GM21528 (cell line): ENCODE results near the gene BRIP1.
"Not testable (repeated sequence)": the region's sequence is repeated elsewhere in the genome, so short reads cannot be mapped to it uniquely, and the experiment has no call there.

Experiments used
- ATAC-seq: cut with Tn5 transposase; IDR thresholded peaks from one replicate; pipeline ENCODE4 v1.9.1; 2021; ENCODE audit warnings: mild to moderate bottlenecking, moderate library complexity; ENCODE audit not compliant: unreplicated experiment, low FRiP score

The BRIP1 gene

DNA sequence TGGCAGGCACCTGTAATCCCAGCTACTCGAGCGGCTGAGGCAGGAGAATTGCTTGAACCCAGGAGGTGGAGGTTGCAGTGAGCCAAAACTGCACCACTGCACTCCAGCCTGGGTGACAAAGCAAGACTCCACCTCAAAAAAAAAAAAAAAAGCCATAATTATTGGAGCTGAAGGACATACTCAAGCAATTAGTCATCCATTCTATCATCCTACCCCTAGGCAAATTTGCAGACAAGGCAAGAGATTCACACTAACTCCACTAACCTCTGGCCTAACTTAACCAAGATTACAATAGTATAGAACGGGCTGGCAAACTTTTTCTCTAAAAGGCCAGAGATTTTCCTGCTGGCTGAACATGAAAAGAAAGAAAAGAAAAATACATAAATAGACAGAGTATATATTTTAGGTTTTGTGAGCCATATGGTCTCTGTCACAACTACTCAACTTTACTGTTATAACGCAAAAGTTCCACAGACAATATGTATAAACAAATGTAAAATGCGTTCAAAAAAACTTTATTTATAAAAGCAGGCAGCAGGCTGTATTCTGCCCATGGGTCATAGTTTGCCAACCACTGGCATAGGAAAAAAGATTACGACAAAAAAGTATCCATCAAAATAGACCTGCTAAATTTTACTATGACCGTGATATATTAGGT lies 29.7 kb downstream of the BRIP1 start:
- no peak for ATAC-seq

DNA sequence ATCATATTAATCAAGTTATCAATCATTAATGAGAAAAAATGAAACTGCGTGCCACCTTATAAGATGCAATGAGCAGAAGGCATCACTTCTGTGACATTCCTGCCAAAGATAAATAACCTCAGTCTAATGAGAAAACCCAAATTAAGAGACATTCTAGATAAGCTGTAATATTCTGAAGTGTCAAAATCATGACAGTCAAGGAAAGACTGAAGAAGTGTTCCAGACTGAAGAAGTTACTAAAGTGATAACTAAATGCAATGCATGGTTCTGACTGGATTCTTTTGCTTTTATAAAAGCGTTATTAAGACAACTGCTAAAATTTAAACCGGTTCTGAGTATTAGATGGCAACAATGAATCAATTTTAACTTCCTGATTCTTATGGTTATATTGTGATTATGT lies 30.9 kb downstream of the BRIP1 start:
- ATAC-seq = no peak

DNA sequence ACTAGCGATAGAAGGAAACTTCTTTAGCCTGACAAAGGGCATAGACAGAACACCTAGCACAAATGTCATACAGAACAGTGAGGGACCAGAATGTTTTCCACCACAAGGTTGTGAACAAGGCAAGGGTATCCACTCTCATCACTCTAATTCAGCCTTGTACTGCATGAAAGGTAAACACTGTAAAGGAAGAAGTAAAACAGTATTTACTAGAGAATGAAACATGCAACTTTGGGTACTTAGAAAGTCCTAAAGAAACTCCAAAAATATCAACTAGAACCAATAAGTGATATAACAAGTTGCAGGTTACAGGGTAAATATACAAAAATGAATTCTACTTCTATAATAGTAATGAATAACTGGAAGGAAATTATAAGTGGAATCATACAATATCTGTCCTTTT lies 32.2 kb downstream of the BRIP1 start:
- no peak for ATAC-seq

DNA sequence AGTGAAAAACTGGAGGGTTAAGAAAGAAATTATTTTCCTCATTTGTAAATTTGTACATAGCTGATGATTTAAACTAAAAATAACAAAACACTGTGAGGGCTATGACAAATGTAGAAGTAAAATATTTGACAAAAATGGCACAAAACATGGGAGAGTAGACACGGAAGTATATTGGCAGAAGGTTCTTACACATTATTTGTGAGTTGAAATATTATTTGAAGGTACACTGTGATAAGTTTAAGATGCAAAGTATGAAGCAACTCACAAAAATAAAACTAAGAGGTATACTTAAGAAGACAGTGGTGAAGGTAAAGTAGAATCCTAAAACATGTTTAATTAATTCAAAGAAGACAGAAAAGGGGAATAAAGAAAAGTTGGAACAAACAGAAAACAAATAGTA lies 34.6 kb downstream of the BRIP1 start:
- no peak for ATAC-seq

DNA sequence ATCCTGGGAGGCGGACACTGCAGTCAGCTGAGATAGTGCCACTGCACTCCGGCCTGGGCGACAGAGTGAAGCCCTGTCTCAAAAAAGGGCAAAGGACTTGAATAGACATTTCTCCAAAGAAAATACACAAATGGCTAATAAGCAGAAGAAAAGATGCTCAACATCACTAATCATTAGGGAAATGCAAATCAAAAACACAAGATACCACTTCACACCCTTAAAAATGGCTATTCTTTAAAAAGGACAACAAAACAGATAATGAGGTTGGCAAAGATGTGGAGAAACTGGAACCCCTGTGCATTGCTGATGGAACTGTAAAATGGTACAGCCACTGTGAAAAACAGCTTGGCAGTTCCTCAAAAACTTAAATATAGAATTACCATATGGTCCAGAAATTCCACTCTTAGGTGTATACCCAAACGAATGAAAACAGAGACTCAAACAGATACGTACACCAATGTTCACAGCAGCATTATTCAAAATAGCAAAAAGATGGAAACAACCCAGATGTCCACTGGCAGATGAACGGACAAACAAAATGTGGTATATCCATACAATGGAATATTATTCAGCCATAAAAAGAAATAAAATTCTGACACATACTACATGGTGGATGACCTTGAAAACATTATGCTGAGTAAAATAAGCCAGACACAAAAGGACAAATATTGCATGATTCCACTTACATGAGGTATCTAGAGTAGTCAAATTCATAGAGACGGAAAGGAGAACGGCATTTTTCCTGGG lies 35.5 kb downstream of the BRIP1 start:
- no peak for ATAC-seq

DNA sequence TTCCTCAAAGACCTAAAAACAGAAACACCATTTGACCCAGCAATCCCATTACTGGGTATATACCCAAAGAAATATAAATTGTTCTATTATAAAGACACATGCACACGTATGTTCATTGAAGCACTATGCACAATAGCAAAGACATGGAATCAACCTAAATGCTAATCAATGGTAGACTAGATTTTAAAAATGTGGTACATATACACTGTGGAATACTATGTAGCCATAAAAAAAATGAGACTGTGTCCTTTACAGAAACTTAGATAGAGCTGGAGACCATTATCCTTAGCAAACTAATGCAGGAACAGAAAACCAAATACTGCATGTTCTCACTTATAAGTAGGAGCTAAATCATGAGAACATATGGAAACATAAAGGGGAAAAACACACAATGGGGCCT lies 36.5 kb downstream of the BRIP1 start:
- ATAC-seq = not testable (repeated sequence)

DNA sequence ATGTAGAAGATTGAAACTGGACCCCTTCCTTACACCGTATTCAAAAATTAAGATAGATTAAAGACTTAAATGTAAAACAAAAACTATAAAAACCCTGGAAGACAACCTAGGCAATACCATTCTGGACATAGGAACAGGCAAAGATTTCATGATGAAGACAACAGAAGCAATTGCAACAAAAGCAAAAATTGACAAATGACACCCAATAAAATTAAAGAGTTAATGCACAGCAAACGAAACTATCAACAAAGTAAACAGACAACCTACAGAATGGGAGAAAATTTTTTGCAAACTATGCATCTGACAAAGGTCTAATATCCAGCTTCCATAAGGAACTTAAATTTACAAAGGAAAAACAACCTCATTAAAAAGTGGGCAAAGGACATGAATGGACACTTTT lies 37.1 kb downstream of the BRIP1 start:
- not testable (repeated sequence) for ATAC-seq

DNA sequence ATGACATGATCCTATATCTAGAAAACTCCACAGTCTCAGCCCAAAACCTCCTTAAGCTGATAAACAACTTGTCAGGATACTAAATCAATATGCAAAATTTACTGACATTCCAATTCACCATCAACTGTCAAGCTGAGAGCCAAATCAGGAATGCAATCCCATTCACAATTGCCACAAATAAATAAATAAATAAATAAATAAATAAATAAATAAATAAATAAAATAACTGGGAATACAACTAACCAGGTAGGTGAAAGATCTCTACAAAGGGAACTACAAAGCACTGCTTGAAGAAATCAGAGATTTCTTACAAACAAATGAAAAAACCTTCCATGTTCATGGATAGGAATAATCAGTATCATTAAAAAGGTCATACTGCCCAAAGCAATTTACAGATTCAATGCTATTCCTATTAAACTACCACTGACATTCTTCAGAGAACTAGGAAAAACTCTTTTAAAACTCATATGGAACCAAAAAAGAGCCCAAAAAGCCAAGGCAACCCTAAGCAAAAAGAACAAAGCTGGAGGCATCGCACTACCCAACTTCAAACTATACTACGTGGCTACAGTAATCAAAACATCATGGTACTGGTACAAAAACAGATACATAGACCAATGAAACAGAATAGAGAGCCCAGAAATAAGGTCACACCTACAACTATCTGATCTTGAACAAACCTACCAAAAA lies 37.7 kb downstream of the BRIP1 start:
- ATAC-seq = no peak

DNA sequence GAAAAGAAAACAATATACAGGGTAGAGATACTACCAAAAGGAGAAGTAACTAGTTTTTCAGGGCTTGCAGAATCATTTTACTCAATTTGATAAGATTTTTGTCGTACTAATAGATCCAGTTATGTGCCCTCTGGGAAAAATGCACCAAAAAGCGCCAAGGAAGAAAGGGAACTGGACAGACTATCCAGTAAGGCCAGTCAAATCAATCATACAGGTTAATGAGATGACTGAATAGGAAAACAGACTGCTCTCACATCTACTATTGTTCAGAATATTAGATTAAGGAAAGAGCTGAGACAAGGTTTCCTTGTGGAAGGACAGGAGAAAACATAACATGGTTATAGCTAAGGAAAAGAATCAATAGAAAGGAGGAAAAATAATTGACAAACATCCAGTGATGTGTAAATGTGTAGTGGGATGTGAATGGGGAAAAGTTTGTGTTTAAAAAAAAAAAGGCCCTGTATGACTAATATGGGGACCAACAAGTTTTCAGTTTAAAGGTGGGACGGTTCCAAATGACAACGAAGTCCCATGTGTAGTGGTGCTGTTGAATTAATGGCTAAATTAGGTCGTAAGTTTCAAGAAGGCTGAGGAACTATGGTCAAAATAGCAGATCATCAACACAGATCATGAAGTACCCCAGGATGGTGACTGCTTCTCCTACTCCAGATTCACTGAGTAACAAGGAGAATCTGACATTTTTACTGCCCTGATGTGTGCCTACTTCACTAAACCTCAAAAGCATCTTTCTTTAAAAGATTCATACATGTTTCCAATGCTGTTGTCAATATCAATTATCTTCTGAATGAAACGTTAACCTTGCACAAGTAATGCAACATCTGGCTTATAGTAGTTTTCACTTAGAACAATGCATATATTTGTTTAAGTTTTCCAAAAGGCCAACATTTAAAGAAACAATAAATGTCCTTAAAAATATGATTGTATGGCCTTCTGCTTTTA lies 40.7 kb downstream of the BRIP1 start:
- ATAC-seq = no peak

DNA sequence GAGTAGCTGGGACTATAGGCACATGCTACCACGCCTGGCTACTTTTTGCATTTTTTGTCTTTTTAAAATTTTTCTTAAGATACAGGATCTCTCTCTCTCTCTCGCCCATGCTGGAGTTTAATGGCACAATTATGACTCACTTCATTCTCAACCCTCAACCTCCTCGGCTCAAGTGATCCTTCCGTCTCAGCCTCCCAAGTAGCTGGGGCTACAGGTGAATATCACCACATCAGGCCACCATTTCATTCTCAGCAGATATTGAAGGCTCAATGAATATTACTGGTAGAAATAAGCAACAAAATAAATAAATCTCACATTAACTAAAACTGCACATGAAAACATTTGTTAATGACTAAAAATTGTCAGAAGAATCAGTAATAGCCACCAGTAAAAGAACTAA lies 41.7 kb downstream of the BRIP1 start:
- ATAC-seq = no peak

DNA sequence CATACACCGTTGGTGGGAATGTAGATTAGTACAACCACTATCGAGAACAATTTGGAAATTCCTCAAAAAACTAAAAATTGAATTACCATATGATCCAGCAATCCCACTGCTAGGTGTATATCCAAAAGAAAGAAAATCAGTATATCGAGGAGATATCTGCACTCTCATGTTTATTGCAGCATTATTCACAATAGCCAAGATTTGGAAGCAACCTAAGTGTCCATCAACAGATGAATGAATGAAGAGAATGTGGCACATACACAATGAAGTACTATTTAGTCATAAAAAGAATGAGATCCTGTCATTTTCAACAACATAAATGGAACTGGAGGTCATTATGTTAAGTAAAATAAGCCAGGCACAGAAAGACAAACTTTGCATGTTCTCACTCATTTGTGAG lies 44.1 kb downstream of the BRIP1 start:
- not testable (repeated sequence) for ATAC-seq

DNA sequence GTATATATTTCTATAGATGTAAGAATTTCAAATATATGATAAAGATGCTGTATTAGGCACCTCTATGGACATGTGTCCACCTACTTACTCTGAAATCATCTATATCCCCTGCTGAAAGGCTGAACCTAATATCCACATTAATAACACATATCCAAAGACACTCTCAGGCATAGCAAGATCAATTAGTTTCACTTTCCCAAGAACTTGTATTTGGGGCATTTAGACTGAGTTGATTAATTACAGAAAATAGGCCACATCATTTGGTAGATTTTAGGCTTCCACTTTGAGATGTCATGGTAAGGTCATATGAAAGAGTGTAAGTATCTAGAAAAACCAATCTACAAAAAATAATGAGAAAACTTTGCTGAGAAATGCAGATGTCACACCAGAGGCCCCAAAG lies 45.1 kb downstream of the BRIP1 start:
- ATAC-seq = no peak

DNA sequence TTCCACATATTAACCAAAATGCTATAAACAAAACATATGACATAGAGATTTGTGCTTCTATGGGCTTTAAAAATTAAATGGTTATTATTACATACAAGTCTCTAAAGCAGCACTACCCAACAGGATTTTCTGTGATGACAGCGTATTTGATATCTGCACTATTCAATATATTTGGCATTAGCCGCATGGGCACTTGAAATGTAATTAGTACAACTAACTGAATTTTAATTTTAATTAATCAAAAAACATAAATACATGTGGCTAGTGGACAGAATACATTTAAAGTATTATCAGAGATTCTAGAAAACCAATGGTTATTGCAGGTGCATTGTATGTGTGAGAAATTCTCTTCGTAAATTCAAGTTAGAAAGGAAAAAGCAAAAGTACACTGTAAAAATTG lies 45.9 kb downstream of the BRIP1 start:
- ATAC-seq = no peak

DNA sequence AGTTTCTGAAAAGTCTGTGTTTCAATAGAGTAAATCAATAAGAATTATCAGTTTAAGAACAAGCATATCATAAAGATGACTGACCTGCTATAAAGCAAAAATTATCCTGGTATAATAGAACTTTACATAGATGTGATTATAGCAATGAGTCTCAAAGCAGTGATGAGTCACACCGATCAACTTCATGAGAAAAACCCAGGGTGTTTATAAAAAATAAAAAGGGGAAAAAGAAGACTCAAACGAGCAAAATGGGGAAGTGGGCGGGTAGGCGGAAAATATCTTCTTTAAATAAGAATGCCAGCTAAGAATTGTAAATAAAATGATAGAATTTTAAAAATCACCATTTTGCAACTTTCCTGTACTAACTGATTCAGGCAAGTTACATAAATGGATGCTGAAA lies 46.8 kb downstream of the BRIP1 start:
- no peak for ATAC-seq

DNA sequence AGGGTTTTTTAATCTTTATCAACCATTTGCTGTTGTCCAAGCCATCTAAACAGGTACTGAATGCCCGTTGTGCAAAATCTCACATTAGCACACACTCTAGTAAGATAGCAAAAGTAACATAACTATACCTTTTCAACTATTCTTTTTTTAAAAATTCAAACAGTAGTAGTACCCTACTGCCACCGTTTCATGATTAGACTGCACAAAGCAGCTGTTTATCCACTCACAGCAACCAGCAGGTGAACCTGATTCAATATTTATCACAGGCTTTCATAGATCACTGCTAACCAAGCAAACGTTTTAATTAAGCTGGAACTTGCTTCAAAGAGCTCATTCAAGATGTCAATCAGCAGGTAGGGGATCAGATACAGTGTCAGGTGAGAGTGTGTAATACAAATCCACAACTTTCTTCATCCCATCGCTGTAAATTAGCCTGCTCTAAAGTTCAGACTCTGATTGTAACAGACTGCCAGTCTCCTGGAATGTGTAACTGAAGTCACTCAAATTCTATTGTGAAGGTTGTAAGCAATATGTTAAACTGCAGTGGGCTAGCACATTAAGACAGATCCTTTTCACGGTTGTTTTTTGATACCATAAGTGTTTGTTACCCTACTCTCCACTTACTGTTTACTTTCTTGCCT lies 47.3 kb downstream of the BRIP1 start:
- ATAC-seq = no peak

DNA sequence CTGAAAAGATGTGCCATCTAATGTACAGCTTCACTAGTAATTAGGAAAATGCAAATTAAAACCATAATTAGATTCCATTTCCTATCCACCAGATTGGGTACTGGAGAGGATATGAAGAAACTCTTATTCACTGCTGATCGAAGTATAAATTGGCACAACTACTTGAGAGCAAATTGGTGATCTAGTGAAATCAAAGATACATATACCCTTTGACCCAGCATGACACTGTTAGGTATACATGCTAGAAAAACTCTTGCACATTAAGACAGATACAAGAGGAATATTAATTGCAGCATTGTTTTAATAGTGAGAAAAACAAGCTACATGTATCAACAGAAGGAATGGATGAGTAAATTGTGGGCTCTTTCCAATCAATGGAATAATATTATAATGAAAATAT lies 48.8 kb downstream of the BRIP1 start:
- no peak for ATAC-seq

DNA sequence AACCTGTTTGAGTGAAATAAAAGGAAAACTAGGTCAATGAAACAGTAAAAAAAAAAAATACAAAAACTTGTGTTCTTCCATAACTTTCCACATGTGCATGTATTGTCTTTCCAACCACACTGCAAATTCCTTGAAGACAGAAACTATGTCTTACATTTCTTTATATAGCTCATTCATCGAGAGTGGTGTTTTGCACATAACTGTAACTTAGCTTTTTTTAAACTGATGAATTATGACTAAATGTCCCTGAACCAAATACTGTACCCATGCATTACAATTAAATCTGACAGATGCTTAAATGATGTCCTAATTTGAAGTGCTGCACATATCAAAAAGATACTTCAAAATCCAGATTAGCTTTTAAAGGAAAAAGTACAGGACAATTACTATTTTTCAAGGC lies 50.1 kb downstream of the BRIP1 start:
- ATAC-seq = no peak

DNA sequence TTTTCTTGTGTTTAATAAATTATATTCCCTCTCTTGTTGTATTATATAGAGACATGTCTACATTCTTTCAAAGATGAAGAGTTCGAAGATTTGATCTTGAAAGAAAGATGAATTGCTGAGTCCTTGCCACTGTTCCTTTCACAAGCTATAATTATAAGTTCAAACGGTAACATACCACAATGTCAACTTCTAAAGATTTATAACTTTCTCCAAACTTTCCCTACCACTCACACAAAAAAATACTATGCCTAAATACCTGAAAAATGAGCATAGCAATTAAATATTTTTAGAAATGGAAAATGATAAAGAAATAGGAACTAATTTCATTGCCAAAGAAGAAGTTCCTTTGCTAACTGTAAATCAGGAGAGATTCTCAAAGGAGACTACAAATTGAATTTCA lies 50.6 kb downstream of the BRIP1 start:
- no peak for ATAC-seq

DNA sequence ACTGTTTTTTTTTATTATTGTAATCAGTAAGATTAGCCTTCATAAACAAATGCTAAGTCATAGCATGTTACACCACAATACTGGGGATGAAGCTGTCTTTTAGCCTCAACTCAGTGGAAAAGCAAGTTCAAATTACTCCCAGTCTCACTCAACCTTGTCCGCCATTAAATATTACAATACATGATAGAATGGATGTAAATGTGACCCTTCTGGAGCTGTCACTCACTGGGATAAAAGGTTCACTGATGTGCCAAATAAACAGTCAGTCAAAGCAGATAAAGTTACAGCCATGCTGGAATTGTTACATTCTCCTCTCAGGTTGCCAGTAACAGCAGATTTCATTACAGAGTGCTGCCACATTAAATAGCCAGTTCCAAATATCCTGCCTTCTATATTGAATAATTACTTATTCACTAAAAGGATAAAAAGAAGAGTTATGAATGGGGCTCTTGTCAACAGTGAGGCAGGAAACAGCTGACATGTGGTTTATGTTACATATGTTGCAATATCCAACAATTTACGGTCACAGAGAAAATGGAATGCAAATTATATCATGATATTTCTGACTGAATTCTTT lies 53.4 kb downstream of the BRIP1 start:
- ATAC-seq = no peak

DNA sequence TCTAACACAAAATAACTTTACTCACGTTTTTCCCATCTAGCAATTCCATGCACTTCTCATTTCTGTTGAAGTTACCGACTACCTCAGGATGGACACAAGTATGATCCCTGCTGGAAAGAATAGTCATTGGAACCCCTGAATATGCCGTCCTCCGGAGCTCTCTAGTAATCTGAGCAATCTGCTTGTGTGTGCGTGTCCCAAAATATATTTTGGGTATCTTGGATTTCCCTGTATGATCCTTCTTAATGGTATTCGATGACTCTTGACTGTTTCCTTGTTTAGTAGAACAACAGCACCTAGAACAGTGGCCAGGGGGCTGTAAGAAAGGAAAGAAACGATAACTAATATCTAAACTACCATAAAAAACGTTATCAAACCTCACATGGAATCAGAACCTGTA lies 54.9 kb downstream of the BRIP1 start:
- no peak for ATAC-seq
